Astrocyte (in vitro differentiated cells and primary cell): Measurements from ENCODE around the gene CAMKMT.

ENCODE experiments used
- EZH2 ChIP-seq: IDR thresholded peaks from 2 replicates; pipeline ENCODE4 v1.6.1; 2012; ENCODE audit warnings: mild to moderate bottlenecking, low read length, inconsistent platforms; ENCODE audit not compliant: insufficient read depth
- TF ChIP-seq, protein P1 (sequence below): IDR thresholded peaks from 2 replicates; pipeline ENCODE4 v1.5.1; 2011; ENCODE audit warnings: low read depth, mild to moderate bottlenecking, inconsistent platforms, low read length, moderate library complexity; ENCODE audit not compliant: insufficient read depth

- TF ChIP-seq, protein P1, sequence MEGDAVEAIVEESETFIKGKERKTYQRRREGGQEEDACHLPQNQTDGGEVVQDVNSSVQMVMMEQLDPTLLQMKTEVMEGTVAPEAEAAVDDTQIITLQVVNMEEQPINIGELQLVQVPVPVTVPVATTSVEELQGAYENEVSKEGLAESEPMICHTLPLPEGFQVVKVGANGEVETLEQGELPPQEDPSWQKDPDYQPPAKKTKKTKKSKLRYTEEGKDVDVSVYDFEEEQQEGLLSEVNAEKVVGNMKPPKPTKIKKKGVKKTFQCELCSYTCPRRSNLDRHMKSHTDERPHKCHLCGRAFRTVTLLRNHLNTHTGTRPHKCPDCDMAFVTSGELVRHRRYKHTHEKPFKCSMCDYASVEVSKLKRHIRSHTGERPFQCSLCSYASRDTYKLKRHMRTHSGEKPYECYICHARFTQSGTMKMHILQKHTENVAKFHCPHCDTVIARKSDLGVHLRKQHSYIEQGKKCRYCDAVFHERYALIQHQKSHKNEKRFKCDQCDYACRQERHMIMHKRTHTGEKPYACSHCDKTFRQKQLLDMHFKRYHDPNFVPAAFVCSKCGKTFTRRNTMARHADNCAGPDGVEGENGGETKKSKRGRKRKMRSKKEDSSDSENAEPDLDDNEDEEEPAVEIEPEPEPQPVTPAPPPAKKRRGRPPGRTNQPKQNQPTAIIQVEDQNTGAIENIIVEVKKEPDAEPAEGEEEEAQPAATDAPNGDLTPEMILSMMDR, result no peak
- no peak for TF ChIP-seq EZH2
Observed at GRCh38 chr2:44817673-44818335, 456.1 kb downstream of the CAMKMT start.
